Panc1 (cell line): ENCODE measurements around the gene OVOL1.

ENCODE experiments used
- SIN3A ChIP-seq: IDR thresholded peaks from 2 replicates; pipeline ENCODE4 v1.6.1; 2012; ENCODE audit warnings: low read depth, mild to moderate bottlenecking, low read length, moderate library complexity, borderline replicate concordance; ENCODE audit not compliant: insufficient read depth
- TF ChIP-seq, protein P1 (sequence below): fragments of 450-650 bp; IDR thresholded peaks from 2 replicates; pipeline ENCODE4 v1.5.1; 2017; ENCODE audit warnings: mild to moderate bottlenecking
- TF ChIP-seq, protein P2 (sequence below), 2 experiments: IDR thresholded peaks; 2 replicates each; pipeline ENCODE4 v1.6.1; 2011 to 2012; ENCODE audit warnings: low read depth in 2 of 2, control low read depth in 1 of 2, low read length in 1 of 2, mild to moderate bottlenecking in 1 of 2, moderate library complexity in 1 of 2; ENCODE audit not compliant: insufficient read depth in 1 of 2

DNA sequence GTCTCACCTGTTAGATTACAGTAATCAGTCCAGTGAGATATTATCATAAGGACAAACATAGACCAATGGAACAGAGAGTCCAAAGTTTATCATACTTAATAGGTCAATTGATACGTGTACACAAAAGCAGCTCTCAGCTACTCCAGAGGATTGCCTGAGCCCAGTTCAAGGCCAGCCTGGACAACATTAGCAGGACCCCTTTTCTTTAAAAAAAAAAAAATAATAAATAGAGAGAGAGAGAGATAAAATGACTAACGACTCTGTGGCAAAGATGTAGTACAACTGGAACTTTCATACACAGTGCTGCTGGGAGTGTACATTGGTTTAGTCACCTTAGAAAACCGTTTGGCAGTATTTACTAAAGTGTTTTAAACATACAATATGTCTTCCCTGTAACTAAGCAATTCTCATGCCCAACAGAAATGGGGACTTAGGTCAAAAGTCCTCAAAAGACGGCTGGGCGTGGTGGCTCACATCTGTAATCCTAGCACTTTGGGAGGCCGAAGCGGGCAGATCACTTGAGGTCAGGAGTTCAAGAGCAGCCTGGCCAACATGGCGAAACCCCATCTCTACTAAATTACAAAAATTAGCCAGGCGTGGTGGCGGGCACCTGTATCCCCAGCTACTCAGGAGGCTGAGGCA is 57.5 kb downstream of the OVOL1 start:
- TF ChIP-seq, protein P1, sequence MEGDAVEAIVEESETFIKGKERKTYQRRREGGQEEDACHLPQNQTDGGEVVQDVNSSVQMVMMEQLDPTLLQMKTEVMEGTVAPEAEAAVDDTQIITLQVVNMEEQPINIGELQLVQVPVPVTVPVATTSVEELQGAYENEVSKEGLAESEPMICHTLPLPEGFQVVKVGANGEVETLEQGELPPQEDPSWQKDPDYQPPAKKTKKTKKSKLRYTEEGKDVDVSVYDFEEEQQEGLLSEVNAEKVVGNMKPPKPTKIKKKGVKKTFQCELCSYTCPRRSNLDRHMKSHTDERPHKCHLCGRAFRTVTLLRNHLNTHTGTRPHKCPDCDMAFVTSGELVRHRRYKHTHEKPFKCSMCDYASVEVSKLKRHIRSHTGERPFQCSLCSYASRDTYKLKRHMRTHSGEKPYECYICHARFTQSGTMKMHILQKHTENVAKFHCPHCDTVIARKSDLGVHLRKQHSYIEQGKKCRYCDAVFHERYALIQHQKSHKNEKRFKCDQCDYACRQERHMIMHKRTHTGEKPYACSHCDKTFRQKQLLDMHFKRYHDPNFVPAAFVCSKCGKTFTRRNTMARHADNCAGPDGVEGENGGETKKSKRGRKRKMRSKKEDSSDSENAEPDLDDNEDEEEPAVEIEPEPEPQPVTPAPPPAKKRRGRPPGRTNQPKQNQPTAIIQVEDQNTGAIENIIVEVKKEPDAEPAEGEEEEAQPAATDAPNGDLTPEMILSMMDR: no peak
- TF ChIP-seq, protein P2, sequence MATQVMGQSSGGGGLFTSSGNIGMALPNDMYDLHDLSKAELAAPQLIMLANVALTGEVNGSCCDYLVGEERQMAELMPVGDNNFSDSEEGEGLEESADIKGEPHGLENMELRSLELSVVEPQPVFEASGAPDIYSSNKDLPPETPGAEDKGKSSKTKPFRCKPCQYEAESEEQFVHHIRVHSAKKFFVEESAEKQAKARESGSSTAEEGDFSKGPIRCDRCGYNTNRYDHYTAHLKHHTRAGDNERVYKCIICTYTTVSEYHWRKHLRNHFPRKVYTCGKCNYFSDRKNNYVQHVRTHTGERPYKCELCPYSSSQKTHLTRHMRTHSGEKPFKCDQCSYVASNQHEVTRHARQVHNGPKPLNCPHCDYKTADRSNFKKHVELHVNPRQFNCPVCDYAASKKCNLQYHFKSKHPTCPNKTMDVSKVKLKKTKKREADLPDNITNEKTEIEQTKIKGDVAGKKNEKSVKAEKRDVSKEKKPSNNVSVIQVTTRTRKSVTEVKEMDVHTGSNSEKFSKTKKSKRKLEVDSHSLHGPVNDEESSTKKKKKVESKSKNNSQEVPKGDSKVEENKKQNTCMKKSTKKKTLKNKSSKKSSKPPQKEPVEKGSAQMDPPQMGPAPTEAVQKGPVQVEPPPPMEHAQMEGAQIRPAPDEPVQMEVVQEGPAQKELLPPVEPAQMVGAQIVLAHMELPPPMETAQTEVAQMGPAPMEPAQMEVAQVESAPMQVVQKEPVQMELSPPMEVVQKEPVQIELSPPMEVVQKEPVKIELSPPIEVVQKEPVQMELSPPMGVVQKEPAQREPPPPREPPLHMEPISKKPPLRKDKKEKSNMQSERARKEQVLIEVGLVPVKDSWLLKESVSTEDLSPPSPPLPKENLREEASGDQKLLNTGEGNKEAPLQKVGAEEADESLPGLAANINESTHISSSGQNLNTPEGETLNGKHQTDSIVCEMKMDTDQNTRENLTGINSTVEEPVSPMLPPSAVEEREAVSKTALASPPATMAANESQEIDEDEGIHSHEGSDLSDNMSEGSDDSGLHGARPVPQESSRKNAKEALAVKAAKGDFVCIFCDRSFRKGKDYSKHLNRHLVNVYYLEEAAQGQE (IDR thresholded peaks at IDR 0.05; ENCODE audit: insufficient read depth in 1 of 2, low read depth in 2 of 2, low read length in 1 of 2): no peak
- TF ChIP-seq SIN3A: no peak
